GM18505 (cell line): ENCODE measurements around the gene PCNX1.
A peak's percentile ranks its signal among the peaks of the same experiment; 100 is the strongest.

Experiments
- ATAC-seq: cut with Tn5 transposase; IDR thresholded peaks from one replicate; pipeline ENCODE4 v1.9.1; 2021; ENCODE audit not compliant: unreplicated experiment
- POLR2A ChIP-seq: IDR thresholded peaks from 4 replicates; pipeline ENCODE4 v1.6.1; 2011; ENCODE audit warnings: borderline replicate concordance; ENCODE audit not compliant: insufficient read depth, insufficient read length; ENCODE audit errors: extremely low read depth

PCNX1 gene

DNA sequence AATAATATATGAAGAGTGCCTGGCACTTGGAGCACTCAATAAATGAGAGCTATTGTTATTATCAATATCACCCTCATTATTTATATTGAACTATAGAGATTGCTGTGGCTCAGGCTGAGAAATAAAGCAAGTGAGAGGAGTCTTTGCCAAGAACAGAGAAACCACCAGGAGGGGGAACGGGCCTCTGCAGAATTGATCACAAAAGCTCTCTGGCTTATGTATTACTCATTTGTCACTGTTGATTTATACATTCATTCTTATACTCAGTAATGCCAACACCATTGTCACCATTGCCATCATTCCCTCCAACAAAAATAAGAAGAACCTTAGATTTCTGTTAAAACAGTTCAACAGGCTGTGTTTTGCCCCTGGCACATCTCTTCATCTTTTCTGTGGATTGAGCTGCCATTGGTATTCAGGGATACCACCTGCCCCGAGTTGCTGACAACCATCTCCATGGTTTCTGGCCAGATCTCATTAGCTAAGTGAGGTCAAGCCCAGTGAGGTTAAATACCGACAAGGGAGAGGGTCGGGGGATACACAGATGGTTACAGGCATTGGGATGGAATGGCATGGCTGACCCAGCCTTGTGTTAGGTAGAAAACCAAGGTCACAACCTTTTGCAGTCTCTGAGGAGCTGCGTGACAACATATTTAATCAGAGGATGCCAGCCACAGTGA lies 21.8 kb upstream of the PCNX1 start:
- no peak for ATAC-seq
- no peak for TF ChIP-seq POLR2A

GRCh38 chr14:70886421-70887206 lies 20.6 kb upstream of the PCNX1 start:
- ATAC-seq: peak; percentile 43

GRCh38 chr14:70887207-70887681 lies 20.0 kb upstream of the PCNX1 start:
- TF ChIP-seq POLR2A: no peak
- no peak for ATAC-seq

More at GRCh38 chr14:70886421-70887206, 20.6 kb upstream of the PCNX1 start:
- TF ChIP-seq POLR2A: peak; percentile 39

GRCh38 chr14:70887737-70888499 lies 19.3 kb upstream of the PCNX1 start:
- TF ChIP-seq POLR2A: no peak
- ATAC-seq: no peak

- TF ChIP-seq POLR2A: no peak
- no peak for ATAC-seq
Observed at GRCh38 chr14:70888681-70889175, 18.5 kb upstream of the PCNX1 start.

- ATAC-seq: no peak
- no peak for TF ChIP-seq POLR2A
Observed at GRCh38 chr14:70889555-70889954, 17.7 kb upstream of the PCNX1 start.

DNA sequence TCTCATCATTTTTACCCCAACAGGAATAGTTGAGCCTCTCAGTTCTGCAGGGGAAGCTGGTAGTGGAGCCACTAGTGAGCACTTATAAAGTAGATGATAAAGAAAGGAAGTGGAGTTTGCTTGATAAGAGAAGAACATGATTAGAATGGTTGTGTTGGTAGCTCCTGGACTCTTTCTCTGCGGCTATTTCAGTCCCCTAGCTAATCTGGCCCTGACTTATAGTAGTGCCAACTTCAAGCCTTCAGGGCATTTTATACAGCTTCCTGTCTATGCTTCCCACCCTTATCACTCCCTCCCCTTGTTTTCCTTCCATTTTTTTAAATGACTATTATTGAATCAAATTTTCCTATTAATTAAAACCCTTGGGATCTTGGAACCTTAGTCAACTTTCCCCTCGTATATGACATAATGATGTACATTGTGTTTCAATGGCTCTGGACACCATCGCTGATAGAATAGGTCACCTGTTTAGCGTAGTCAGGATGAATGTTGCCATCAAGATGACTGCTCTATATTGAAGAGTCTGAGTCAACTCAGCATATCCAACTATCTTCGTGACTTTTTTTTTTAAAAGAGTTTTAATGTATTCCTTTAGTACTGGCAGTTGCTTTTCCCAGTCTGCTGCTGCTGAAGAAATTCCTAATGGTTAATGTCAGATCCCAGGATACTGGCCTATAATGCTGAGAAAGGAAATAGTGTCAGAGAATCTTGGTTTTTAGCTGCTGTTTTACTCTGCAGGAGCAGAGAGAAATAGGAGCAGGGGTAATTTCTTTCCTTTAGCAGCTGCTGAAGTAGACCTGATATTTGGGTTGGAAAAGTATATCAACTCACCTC lies 16.2 kb upstream of the PCNX1 start:
- TF ChIP-seq POLR2A: no peak
- no peak for ATAC-seq

GRCh38 chr14:70891737-70892136 lies 15.5 kb upstream of the PCNX1 start:
- no peak for ATAC-seq

GRCh38 chr14:70893062-70893845 lies 14.0 kb upstream of the PCNX1 start:
- ATAC-seq: no peak

More at GRCh38 chr14:70891737-70892136, 15.5 kb upstream of the PCNX1 start:
- TF ChIP-seq POLR2A: no peak

GRCh38 chr14:70893858-70894291 lies 13.4 kb upstream of the PCNX1 start:
- TF ChIP-seq POLR2A: no peak
- no peak for ATAC-seq

More at GRCh38 chr14:70893062-70893845, 14.0 kb upstream of the PCNX1 start:
- no peak for TF ChIP-seq POLR2A

DNA sequence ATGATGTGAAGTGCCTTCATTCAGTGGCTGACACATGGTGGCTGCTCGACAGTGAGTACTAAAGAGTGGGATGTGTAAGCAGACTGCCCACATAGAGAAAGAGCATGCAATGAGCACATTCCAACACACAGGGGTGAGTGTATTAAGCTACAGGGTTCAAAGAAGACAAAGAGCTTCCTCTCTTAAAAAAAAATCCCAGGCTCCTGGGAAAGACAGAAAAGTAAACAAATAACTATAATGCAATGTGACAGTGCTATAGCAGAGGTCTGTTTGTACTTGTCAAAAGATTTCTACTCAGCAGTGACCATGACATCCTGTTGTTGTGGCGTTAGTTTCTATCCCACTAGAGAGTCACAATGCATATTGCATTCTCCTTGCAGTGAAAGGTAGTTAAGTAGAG lies 12.4 kb upstream of the PCNX1 start:
- TF ChIP-seq POLR2A: no peak

More for the DNA sequence above, 12.4 kb upstream of the PCNX1 start:
- ATAC-seq: no peak
